AG04450 (cell line): Measurements from ENCODE around the gene FGF14. TPM values are rescaled to one million over a fixed set of nuclear protein-coding genes. Genes with fewer than 3 reads are reported as not detected.

Experiments used
- CTCF ChIA-PET: fragments of 300-600, 350-600 bp; formaldehyde crosslinking; extraction: SDS; loops from one replicate; lab custom pipeline; 2022; ENCODE audit warnings: antibody characterized with exemption, inconsistent platforms; lab: Charles Lee
- POLR2A ChIA-PET: fragments of 350-600 bp; formaldehyde crosslinking; extraction: SDS; loops from one replicate; lab custom pipeline; 2021; ENCODE audit warnings: antibody characterized with exemption, inconsistent platforms; lab: Yijun Ruan, JAX
- DNase-seq: peaks from one replicate; pipeline ENCODE4 v3.0.0-alpha.2; 2011; ENCODE audit warnings: low read depth, low spot score
- H3K27ac ChIP-seq: one replicate; pipeline ENCODE4 v1.5.1; 2012; ENCODE audit warnings: low read depth, low read length, control low read depth
- H3K27me3 ChIP-seq: one replicate; pipeline ENCODE4 v1.6.0; 2012; ENCODE audit warnings: low read length; ENCODE audit not compliant: control insufficient read depth, insufficient read depth
- H3K4me3 ChIP-seq: 2 replicates; pipeline ENCODE4 v1.5.1; 2011; ENCODE audit warnings: mild to moderate bottlenecking, low read depth, low read length, control low read depth
- H3K9me3 ChIP-seq: 2 replicates; pipeline ENCODE4 v1.5.1; 2012; ENCODE audit warnings: low read length; ENCODE audit not compliant: control insufficient read depth, insufficient read depth
- CTCF ChIP-seq: IDR thresholded peaks from 2 replicates; pipeline ENCODE4 v1.5.1; 2011; ENCODE audit warnings: low read depth, low read length, control low read depth, inconsistent platforms
- polyA plus RNA-seq: library from polyadenylated mRNA; depleted of rRNA; stranded (reverse); fragments of >200 nt; gene quantifications from 2 replicates; pipeline ENCODE4 v1.2.3, GENCODE V29; 2011

FGF14 gene
- polyA plus RNA-seq, 1 experiment, result 0.01 TPM

- DNase-seq, result no peak
- no peak for TF ChIP-seq CTCF
- H3K27me3 ChIP-seq, result no peaks in the 10 kb centered on the region
- ChIA-PET POLR2A (no interaction called here), CTCF (interaction anchor here (0.6 kb wide), 1 partner anchor 109 kb away, joined by 4 read pairs; no protein-coding TSS in a partner anchor)
- H3K9me3 ChIP-seq, result peaks cover 6% of the 10 kb centered on the region
- H3K4me3 ChIP-seq, result no peak overlapping the region
- no peak overlapping the region for H3K27ac ChIP-seq
Measured at GRCh38 chr13:102055090-102055779, 346.6 kb downstream of the FGF14 start.

GRCh38 chr13:102049853-102050252 is 352.0 kb downstream of the FGF14 start:
- no peaks in the 10 kb centered on the region for H3K27me3 ChIP-seq
- DNase-seq, result no peak
- H3K4me3 ChIP-seq, result no peak overlapping the region
- no peak overlapping the region for H3K27ac ChIP-seq
- no peak for TF ChIP-seq CTCF
- peaks cover 3% of the 10 kb centered on the region; the same call in 1 of the 2 replicates for H3K9me3 ChIP-seq
- CTCF ChIA-PET, result interaction anchor here (0.5 kb wide), 1 partner anchor 34 kb away, joined by 3 read pairs; no protein-coding TSS in a partner anchor
- POLR2A ChIA-PET, result no interaction called here

GRCh38 chr13:102045731-102046130 is 356.1 kb downstream of the FGF14 start:
- Histone ChIP-seq H3K27me3 (no peaks in the 10 kb centered on the region), H3K4me3 (no peak overlapping the region), H3K9me3 (no peaks in the 10 kb centered on the region; the same call in 1 of the 2 replicates), H3K27ac (no peak overlapping the region)
- no peak for TF ChIP-seq CTCF
- no peak for DNase-seq
- ChIA-PET CTCF (no interaction called here), POLR2A (no interaction called here)

- POLR2A ChIA-PET, result no interaction called here
- H3K9me3 ChIP-seq, result no peaks in the 10 kb centered on the region
- H3K27me3 ChIP-seq, result no peaks in the 10 kb centered on the region
- CTCF ChIA-PET, result no interaction called here
- H3K4me3 ChIP-seq, result no peak overlapping the region
- TF ChIP-seq CTCF, result no peak
- no peak overlapping the region for H3K27ac ChIP-seq
- DNase-seq, result no peak
Measured at GRCh38 chr13:102042746-102043145, 359.1 kb downstream of the FGF14 start.

GRCh38 chr13:102041544-102041943 is 360.3 kb downstream of the FGF14 start:
- Histone ChIP-seq H3K4me3 (no peak overlapping the region), H3K9me3 (no peaks in the 10 kb centered on the region), H3K27me3 (no peaks in the 10 kb centered on the region), H3K27ac (no peak overlapping the region)
- POLR2A ChIA-PET, result no interaction called here
- CTCF ChIA-PET, result no interaction called here
- no peak for TF ChIP-seq CTCF
- DNase-seq, result no peak
